Retinal pigment epithelial cell (primary cell): ENCODE measurements around the gene SCGN.

Experiments
- DNase-seq: peaks from one replicate; pipeline ENCODE4 v3.0.0-alpha.2; 2010; ENCODE audit warnings: low read depth
- H3K4me3 ChIP-seq: 2 replicates; pipeline ENCODE4 v1.5.1; 2011; ENCODE audit warnings: mild to moderate bottlenecking, low read length, control low read depth, moderate library complexity
- TF ChIP-seq, protein P1 (sequence below): conservative IDR thresholded peaks from 2 replicates; pipeline ENCODE4 v1.5.1; 2011; ENCODE audit warnings: low read depth, low read length, control low read depth, inconsistent platforms

Gene SCGN

GRCh38 chr6:25627001-25627400, 25.0 kb upstream of the SCGN start:
- no peak overlapping the region for H3K4me3 ChIP-seq
- DNase-seq: no peak
- TF ChIP-seq, protein P1, sequence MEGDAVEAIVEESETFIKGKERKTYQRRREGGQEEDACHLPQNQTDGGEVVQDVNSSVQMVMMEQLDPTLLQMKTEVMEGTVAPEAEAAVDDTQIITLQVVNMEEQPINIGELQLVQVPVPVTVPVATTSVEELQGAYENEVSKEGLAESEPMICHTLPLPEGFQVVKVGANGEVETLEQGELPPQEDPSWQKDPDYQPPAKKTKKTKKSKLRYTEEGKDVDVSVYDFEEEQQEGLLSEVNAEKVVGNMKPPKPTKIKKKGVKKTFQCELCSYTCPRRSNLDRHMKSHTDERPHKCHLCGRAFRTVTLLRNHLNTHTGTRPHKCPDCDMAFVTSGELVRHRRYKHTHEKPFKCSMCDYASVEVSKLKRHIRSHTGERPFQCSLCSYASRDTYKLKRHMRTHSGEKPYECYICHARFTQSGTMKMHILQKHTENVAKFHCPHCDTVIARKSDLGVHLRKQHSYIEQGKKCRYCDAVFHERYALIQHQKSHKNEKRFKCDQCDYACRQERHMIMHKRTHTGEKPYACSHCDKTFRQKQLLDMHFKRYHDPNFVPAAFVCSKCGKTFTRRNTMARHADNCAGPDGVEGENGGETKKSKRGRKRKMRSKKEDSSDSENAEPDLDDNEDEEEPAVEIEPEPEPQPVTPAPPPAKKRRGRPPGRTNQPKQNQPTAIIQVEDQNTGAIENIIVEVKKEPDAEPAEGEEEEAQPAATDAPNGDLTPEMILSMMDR: no peak

- DNase-seq: no peak
- TF ChIP-seq, protein P1: no peak
- no peak overlapping the region for H3K4me3 ChIP-seq
These were observed 23.4 kb upstream of the SCGN start for GRCh38 chr6:25628471-25629197.

DNA sequence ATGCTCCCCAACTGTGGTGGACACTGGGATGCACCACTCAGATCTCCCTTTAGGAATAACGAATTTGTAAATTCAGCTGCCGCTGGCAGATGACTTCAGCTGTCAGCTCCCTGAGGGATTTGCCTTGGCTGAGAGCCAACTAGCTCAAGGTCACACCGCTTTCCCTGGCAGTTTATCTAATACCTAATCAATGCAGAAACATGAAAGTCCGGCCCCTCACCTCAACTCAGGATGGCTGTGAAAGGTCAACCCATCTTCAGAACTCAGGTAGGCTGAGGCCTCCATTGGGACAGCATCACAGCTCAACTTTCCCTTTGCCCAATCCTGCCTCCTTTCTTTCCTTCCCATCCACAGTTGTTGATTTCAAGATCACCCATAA, 22.8 kb upstream of the SCGN start:
- DNase-seq: no peak
- TF ChIP-seq, protein P1: no peak

GRCh38 chr6:25630508-25631278, 21.3 kb upstream of the SCGN start:
- no peak overlapping the region for H3K4me3 ChIP-seq
- TF ChIP-seq, protein P1: no peak
- DNase-seq: no peak

More for the DNA sequence above, 22.8 kb upstream of the SCGN start:
- no peak overlapping the region for H3K4me3 ChIP-seq

DNA sequence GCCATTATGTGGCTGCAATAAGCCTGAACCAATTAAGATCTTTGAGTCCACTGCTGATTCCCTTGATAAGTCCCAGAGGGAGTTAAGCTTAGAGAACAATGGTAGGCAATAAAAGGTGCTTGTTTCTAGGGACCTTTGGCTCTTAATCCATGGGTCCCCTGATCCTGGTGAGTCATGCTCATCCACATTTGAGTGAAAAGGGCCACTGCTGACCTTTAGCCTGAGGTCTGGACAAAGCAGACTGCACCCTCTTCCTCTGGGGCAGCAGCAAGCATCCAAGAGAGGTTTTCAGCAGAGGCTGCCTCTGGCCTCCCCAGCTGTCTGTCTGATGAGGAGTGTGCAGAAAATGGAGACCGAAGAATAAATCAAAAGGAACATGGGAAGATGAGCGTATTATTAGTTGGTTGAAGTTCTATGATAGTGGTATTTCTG, 16.1 kb upstream of the SCGN start:
- H3K4me3 ChIP-seq: no peak overlapping the region
- TF ChIP-seq, protein P1: no peak
- DNase-seq: peak; percentile 31

- TF ChIP-seq, protein P1: no peak
- no peak for DNase-seq
These were observed 14.8 kb upstream of the SCGN start for GRCh38 chr6:25637211-25637610.

More at GRCh38 chr6:25637211-25637610, 14.8 kb upstream of the SCGN start:
- no peak overlapping the region for H3K4me3 ChIP-seq
